Mammary epithelial cell (primary cell): ENCODE measurements around the gene ZP1.

Source experiments
- EZH2 ChIP-seq: IDR thresholded peaks from 2 replicates; pipeline ENCODE4 v1.6.1; 2012; ENCODE audit warnings: low read length, inconsistent platforms, borderline replicate concordance
- TF ChIP-seq, protein P1 (sequence below), 2 donors: IDR thresholded peaks in 1 of 2; conservative IDR thresholded peaks in 1 of 2; 2 replicates each; pipeline ENCODE4 v1.5.1; 2011 to 2012; ENCODE audit warnings: inconsistent platforms in 2 of 2, low read length in 2 of 2, mild to moderate bottlenecking in 2 of 2, control low read depth in 1 of 2, low read depth in 1 of 2; ENCODE audit not compliant: insufficient read depth in 1 of 2; ENCODE audit errors: extremely low read depth in 1 of 2

DNA sequence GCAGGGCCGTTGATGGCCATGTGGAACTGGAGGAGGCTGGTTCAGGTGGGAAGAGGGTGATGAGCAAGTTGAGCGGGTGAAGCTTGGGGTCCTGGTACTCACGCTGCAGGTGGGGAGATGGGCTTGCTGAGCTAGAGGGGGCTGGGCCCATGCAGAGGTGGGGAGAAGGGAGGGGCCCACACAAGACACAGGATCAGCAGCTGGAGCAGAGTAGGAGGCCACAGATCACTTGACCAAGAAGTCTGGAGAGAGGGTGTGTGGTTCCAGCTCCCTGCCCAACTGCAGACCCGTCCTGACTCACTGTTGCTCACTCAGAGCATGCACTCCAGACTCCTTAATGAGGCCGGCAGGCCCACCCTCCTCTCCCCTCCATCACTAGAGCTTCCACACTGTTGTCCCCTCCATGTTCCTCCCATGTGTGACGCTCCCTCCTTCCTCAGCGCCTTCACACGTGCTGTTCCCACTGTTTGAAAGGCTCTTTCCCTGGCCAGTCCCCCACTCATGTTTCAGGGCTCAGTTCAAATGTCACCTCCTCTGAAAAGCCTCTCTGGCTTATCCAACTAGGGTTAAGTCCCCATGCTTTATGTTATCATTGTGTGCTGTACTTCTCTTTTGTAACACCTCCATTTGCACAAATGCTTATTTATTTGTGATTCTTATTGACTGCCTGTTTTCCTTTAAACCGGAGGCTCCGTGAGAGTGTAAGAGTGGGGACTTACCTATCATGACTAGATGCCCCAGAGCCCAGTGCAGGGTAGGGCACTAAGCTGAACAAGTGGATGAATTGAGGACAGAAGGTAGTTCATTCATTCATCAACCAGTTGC lies 23.1 kb upstream of the ZP1 start:
- TF ChIP-seq, protein P1, sequence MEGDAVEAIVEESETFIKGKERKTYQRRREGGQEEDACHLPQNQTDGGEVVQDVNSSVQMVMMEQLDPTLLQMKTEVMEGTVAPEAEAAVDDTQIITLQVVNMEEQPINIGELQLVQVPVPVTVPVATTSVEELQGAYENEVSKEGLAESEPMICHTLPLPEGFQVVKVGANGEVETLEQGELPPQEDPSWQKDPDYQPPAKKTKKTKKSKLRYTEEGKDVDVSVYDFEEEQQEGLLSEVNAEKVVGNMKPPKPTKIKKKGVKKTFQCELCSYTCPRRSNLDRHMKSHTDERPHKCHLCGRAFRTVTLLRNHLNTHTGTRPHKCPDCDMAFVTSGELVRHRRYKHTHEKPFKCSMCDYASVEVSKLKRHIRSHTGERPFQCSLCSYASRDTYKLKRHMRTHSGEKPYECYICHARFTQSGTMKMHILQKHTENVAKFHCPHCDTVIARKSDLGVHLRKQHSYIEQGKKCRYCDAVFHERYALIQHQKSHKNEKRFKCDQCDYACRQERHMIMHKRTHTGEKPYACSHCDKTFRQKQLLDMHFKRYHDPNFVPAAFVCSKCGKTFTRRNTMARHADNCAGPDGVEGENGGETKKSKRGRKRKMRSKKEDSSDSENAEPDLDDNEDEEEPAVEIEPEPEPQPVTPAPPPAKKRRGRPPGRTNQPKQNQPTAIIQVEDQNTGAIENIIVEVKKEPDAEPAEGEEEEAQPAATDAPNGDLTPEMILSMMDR (conservative IDR thresholded peaks at IDR 0.05 in 1 of 2, IDR thresholded peaks at IDR 0.05 in 1 of 2; ENCODE audit: extremely low read depth in 1 of 2, insufficient read depth in 1 of 2, low read depth in 1 of 2, low read length in 2 of 2), result no peak
- no peak for TF ChIP-seq EZH2
